Tibial nerve (tissue), 4 donors: ENCODE data around the gene C1QTNF6.

Experiments
- CTCF ChIP-seq, 5 experiments: fragments of 200-600 bp in 3 of 5; fragments of 450-650 bp in 2 of 5; sonication (generic) in 3 of 5; IDR thresholded peaks; one replicate each; pipeline ENCODE4 v1.5.1; 2016 to 2019; ENCODE audit warnings: antibody characterized with exemption in 5 of 5, mild to moderate bottlenecking in 3 of 5, moderate library complexity in 2 of 5
- EP300 ChIP-seq, 2 donors: sonication (generic); formaldehyde crosslinking; IDR thresholded peaks; one replicate each; pipeline ENCODE4 v1.6.1; 2017; ENCODE audit warnings: antibody characterized with exemption in 2 of 2, mild to moderate bottlenecking in 1 of 2
- POLR2A ChIP-seq, 2 donors: fragments of 450-650 bp; IDR thresholded peaks; one replicate each; pipeline ENCODE4 v1.6.1; 2017; ENCODE audit warnings: antibody characterized with exemption in 2 of 2, mild to moderate bottlenecking in 2 of 2, moderate library complexity in 2 of 2

GRCh38 chr22:37148031-37148651 is 39.9 kb downstream of the C1QTNF6 start:
- TF ChIP-seq CTCF (IDR thresholded peaks at IDR 0.05) (no peak), EP300 (IDR thresholded peaks at IDR 0.05) (no peak), POLR2A (IDR thresholded peaks at IDR 0.05) (no peak)
